ENCODE results near the gene HLA-B. TPM values are rescaled to one million over a fixed set of nuclear protein-coding genes. Genes with fewer than 3 reads are reported as not detected.

Gene HLA-B
- total RNA-seq, 1 experiment from 2014 or later = 68.6 TPM

DNA sequence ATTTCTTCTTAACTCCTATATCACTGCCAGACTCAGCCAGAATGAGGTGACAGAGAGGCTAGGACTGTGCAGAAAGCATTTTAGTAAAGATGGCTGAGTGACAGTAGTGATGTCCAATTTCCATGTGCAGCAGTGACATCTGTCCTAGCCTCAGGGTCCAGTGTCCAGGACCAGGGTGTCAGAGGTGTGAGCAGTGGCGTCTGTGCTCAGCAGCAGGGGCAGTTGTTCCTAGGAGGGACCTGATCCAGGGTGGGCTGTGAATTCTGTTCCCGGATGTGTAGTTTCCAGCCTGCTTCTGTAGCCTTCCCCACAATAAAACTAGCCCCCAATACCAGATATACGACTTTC lies 6.0 kb downstream of the HLA-B start:
- H3T11ph ChIP-seq (ENCODE audit: low read length) = no peak overlapping the region
- no peak for DNase-seq
- WGBS (ENCODE audit: extremely low coverage, insufficient read length, low lambda C conversion rate) = no CpG with 5 or more reads among the region's 3 CpGs
- H2AK5ac ChIP-seq (ENCODE audit: insufficient read length, low read length) = no peak overlapping the region
- no peak overlapping the region for H3K27ac Mint-ChIP-seq
- H2BK12ac ChIP-seq (ENCODE audit: insufficient read length, low read depth, low read length) = no peak overlapping the region
- no peak overlapping the region for H2AFZ ChIP-seq (ENCODE audit: low read length)
- H3K27ac ChIP-seq (ENCODE audit: insufficient read length, low read depth, low read length) = no peak overlapping the region
- no peak overlapping the region for H3K4me3 Mint-ChIP-seq
- no peaks in the 10 kb centered on the region for H3K79me2 ChIP-seq (ENCODE audit: insufficient read depth, low read length)
- H2BK20ac ChIP-seq (ENCODE audit: low read depth, low read length, poor library complexity, severe bottlenecking) = no peak overlapping the region
- no peaks in the 10 kb centered on the region for H3K23me2 ChIP-seq (ENCODE audit: insufficient read length, low read depth, low read length, poor library complexity, severe bottlenecking)
- no peaks in the 10 kb centered on the region for H3K9me3 Mint-ChIP-seq
- no peak overlapping the region for H4K91ac ChIP-seq (ENCODE audit: insufficient read length, low read depth, low read length)
- no peak overlapping the region for H2BK15ac ChIP-seq (ENCODE audit: low read depth, low read length)
- no peaks in the 10 kb centered on the region for H3K79me1 ChIP-seq (ENCODE audit: insufficient read depth, low read depth, low read length, poor library complexity, severe bottlenecking)
- H3K23ac ChIP-seq (ENCODE audit: insufficient read length, low read depth, low read length) = no peak overlapping the region
- H3K4me1 Mint-ChIP-seq = peaks cover 6 to 9% of the 10 kb centered on the region in 2 experiments
- no peaks in the 10 kb centered on the region for H3K9me3 ChIP-seq (ENCODE audit: control insufficient read depth, low read depth, low read length)
- H4K5ac ChIP-seq (ENCODE audit: insufficient read length, low read depth, low read length) = no peak overlapping the region
- H3K4me1 ChIP-seq (ENCODE audit: insufficient read depth, low read length) = no peaks in the 10 kb centered on the region
- TF ChIP-seq, protein P1, sequence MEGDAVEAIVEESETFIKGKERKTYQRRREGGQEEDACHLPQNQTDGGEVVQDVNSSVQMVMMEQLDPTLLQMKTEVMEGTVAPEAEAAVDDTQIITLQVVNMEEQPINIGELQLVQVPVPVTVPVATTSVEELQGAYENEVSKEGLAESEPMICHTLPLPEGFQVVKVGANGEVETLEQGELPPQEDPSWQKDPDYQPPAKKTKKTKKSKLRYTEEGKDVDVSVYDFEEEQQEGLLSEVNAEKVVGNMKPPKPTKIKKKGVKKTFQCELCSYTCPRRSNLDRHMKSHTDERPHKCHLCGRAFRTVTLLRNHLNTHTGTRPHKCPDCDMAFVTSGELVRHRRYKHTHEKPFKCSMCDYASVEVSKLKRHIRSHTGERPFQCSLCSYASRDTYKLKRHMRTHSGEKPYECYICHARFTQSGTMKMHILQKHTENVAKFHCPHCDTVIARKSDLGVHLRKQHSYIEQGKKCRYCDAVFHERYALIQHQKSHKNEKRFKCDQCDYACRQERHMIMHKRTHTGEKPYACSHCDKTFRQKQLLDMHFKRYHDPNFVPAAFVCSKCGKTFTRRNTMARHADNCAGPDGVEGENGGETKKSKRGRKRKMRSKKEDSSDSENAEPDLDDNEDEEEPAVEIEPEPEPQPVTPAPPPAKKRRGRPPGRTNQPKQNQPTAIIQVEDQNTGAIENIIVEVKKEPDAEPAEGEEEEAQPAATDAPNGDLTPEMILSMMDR (conservative IDR thresholded peaks at IDR 0.05) = no peak
- peaks cover 6 to 18% (median 10%) of the 10 kb centered on the region in 3 experiments; a peak in 6 of 7 replicates for H3K36me3 Mint-ChIP-seq (ENCODE audit: insufficient read depth in 1 of 3, low read depth in 3 of 3)
- H3K18ac ChIP-seq (ENCODE audit: insufficient read length, low read depth, low read length) = no peak overlapping the region
- no peak overlapping the region for H3K56ac ChIP-seq (ENCODE audit: insufficient read length, low read depth, low read length)
- H3K14ac ChIP-seq (ENCODE audit: insufficient read depth, low read length) = no peak overlapping the region
- H3K27me3 Mint-ChIP-seq (ENCODE audit: low read depth) = peaks cover 67% of the 10 kb centered on the region
- H3K27me3 ChIP-seq (ENCODE audit: insufficient read depth, low read length) = peaks cover 3% of the 10 kb centered on the region; the same call in 1 of the 2 replicates
- H2BK120ac ChIP-seq (ENCODE audit: low read depth, low read length, poor library complexity, severe bottlenecking) = no peak overlapping the region
- no peak overlapping the region for H2BK5ac ChIP-seq (ENCODE audit: insufficient read length, low read length)
- no peak overlapping the region for H3K4me2 ChIP-seq (ENCODE audit: insufficient read depth, insufficient read length, low read length)
- H3K9ac ChIP-seq (ENCODE audit: extremely low read depth, insufficient read length, low read length) = no peak overlapping the region
- H4K8ac ChIP-seq (replicated peaks; ENCODE audit: insufficient read length, low read depth, low read length) = no peak overlapping the region
- no peak overlapping the region for H3K4ac ChIP-seq (ENCODE audit: low read depth, low read length)
- no peaks in the 10 kb centered on the region for H4K20me1 ChIP-seq (ENCODE audit: control insufficient read depth, insufficient read depth, insufficient read length)
